ENCODE results near the gene KRT14.
"Not testable (repeated sequence)": the region's sequence is repeated elsewhere in the genome, so short reads cannot be mapped to it uniquely, and the experiment has no call there.

KRT14 gene

GRCh38 chr17:41600318-41600717 lies 13.6 kb upstream of the KRT14 start:
- no peak for DNase-seq

DNA sequence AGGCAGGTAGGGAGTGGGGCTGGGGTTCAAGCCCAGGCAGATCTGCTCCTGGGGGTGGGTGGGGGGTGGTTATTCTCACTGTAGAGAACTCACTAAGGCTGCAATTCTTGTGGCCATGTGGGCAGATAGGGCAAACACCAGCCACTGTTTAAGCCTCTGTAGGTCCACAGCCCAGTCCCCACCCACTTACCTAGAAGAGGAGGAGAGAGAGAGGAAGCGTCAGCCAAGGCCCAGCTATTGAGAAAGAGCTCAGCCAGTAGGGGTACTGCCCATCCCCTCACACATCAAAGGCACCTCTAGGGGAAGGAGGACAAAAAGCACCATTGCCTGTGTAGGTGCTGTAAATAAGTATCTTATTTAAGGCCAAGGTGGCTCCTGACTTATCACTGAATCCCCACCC lies 13.0 kb upstream of the KRT14 start:
- DNase-seq, result no peak

- DNase-seq, result no peak
Observed at GRCh38 chr17:41595585-41595984, 8.9 kb upstream of the KRT14 start.

DNA sequence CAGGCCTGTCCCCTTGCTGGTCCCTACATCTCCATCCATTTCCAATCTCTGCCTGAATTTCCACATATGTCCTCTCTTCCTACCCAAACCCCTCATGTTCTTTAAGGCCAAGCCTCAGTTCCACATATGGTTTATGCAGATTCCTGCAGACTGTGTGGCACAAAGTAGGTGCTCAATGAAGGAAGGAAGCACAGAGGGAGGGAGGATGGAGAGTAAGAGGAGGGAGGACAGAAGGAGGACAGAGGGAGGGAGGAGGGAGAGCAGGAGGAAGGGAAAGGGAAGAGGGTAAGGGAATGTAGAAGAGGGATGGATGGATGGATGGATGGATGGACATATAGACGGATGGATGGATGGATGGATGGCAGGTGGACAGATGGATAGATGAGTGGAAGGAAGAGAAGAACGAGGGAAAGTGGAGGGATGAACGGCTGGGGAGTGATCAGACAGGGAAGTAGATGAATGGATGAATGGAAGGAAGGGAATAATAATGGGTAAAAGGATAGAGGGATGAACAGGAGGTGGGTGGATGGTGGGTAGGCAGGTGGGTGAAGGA lies 7.7 kb upstream of the KRT14 start:
- DNase-seq, result no peak

DNA sequence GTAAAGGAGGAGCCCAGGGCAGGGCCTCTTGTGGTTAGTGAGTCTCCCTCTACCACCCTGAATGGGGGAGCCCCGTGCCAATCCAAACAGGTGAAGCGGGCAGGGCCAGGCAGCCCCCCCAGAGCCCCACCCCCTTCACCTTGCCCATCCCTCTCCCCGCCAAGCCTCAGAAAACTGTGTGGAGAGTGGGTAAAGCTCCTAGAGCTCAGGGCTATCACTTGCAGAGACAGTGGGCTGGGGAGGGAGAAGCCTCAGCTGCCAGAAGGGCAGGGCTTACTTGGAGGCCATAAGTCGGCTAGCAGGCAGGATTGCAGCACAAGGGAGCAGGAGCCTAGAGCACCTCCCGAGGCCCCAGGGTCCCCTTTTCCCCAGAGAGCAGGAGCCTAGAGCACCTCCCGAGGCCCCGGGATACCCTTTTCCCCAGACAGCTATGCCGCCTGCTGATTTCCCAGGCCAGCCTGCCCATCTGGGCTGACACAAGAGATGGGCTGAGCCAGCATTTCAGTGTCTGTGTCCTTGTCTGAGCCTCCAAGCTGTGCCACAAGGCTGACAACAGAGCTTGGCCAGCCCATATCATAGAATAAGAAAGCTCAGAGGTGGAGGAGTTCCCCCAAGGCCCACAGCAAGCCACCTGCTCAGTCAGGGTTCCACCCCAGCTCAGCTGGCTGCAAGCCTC lies 6.7 kb upstream of the KRT14 start:
- DNase-seq, result no peak

DNA sequence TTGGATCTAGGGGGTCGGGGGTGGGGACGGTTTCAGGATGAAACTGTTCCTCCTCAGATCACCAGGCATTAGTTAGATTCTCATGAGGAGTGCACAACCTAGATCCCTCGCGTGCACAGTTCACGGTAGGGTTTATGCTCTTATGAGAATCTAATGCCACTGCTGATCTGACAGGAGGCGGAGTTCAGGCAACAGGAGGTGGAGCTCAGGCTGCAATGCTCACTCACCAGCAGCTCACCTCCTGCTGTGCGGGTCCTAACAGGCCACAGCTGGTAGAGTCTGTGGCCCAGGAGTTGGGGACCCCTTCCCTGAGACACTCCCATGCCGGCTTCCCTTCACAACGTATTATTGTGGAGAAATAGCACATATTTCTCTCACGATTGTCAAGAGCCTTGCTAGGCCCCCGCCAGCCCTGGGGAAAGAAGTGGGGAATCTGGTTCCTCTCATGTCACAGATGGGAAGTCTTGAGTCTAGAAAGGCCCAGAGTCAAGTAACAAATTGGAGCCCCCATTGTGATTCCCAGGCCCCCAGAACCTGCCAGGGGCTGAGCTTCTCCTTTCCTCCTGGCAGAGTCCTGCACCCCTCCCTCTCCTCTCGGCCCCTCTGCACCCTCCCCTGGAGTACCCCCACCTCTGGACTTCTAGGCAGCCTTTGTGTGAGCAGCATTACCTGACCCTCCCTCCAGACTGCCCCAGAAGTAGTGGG lies 6.1 kb upstream of the KRT14 start:
- DNase-seq, result no peak

GRCh38 chr17:41589301-41589700 lies 2.6 kb upstream of the KRT14 start:
- DNase-seq, result no peak

- DNase-seq, result no peak
Observed at GRCh38 chr17:41588126-41588810, 1.6 kb upstream of the KRT14 start.

- DNase-seq, result no peak
Observed at GRCh38 chr17:41585301-41586056, 1.2 kb downstream of the KRT14 start.

DNA sequence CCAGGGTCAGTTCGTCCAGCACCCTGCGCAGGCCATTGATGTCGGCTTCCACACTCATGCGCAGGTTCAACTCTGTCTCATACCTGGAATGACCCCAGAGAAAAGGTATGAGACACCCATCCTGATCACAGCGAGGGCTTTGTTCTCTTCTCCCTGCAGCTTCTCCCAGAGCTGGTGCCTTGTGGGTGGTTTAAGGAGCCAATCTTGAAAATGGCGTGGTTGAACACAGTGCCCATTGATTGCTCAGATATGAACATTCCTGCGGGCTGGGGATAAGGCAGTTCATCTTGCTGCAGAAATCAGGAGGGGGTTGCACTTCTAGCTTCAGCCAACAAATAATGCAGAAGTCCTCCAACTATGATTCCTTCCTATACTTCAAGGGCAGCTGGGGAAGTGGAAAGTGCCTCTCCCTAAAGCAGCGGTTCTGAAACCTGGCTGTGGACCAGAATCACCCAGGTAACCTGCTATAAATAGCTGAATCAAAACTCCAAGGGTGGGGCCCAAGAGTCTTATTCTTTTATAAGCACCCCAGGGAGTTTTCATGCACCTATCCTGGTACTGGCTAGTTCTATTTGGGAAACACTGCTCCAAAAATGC lies 2.3 kb downstream of the KRT14 start:
- not testable (repeated sequence) for DNase-seq

GRCh38 chr17:41583137-41584127 lies 3.3 kb downstream of the KRT14 start:
- DNase-seq, result no peak

- not testable (repeated sequence) for DNase-seq
Observed at GRCh38 chr17:41582061-41582968, 4.4 kb downstream of the KRT14 start.

DNA sequence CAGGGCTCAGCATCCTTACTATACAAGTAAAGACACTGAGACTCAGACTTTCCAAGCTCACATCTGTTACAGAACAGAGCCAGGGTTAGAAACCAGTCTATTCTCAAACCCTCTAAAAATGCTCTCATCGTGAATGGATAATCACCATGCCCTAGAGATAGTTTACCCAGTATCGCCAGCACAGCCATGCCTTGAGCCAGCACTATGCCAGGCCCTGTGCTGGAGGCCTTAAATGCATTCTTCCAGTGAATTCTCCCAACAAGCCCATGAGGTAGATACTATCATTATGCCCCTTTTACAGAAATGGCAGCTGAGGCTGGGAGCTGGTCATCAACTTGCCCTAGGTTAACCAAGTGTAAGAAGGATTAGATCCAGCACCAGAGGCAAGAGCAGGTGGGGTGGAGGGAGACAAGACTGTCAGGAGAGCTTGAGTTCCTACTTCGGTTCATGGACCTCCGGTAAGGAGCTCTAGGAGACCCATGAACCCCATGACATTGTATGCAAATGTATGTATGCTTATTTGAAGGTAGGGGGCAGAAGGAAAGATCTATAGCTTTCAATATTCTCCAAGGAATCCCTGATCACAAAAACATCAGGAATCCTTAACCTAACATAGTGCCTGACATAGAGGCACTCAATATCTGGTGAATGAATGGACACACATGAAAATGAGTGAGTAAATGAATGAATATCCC lies 5.2 kb downstream of the KRT14 start:
- no peak for DNase-seq

DNA sequence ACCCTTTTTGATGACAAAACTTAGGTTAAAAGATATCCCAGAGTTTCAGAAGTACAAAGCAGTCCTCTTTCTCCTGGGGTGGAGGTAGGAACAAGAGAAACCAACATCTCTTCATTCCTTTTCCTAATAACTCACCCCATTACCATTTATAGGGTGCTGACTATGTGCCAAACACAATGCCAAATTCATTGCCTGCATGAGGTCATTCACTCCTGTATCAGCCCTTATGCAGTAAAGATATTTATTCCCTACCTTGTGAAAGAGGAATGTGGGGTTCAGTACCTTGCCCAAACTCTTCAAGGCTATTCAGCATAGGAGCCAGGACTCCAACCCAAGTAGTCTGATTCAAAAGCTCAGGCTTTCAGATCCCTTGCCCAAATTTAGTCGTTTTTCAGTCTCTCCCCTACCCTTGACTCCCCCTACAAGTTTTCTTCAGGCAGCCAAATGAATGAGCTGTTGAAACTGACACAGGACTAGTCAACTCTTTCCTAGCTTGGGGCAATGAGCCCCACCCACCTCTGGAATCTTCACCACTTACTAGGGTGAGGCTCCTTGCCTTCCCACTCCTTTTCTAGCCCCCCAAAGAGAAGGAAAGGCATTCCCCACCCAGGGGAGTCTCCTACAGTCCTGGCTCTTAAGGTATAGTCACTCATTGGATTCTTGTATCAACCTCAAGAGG lies 5.9 kb downstream of the KRT14 start:
- DNase-seq, result no peak

DNA sequence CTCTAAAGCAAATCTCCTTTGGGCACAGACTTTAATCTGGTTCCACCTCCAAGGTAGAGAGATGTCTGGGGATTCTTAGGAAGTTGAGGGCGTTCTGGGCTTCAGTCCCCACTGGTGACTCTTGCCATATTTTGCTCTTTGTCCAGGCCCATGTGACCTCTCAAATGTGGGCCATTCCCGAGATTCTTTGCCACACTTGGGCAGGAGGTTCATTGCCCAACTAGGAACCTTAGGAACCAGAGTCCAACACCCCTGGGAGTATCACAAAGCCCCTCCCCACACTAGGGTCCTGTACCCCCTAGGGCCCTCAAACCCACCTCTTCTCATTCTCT lies 6.5 kb downstream of the KRT14 start:
- no peak for DNase-seq

- no peak for DNase-seq
Observed at GRCh38 chr17:41579484-41580243, 7.0 kb downstream of the KRT14 start.

- DNase-seq, result no peak
Observed at GRCh38 chr17:41578971-41579370, 7.7 kb downstream of the KRT14 start.

DNA sequence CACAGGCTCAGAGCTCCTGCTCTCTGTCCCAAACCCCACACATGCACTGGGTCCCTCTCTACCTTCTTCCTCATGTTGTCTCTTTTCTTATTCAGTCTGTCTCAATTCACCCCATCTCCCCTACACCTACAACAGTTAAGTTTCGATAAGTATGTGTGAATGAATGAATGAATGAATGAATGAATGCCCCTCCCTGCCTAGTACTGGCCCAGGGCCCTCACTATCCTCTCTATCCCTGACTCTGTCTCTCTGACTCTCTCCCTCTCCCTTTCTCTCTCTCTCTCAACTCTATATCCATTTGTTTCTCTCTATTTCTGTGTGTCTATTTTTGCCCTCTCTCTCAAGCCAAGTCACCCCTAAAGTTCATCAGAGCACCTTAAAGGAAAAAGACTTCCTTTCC lies 8.2 kb downstream of the KRT14 start:
- DNase-seq, result no peak
